DOHH2 (cell line): Measurements from ENCODE around the gene DFFB.

Experiments used
- H3F3A ChIP-seq: fragments of 200-600 bp; sonication (generic), shearing (Covaris generic); 2 replicates; pipeline ENCODE4 v1.6.0; 2016; ENCODE audit warnings: antibody characterized with exemption, mild to moderate bottlenecking; ENCODE audit not compliant: control insufficient read depth, insufficient read depth
- H3K27ac ChIP-seq: fragments of 200-600 bp; sonication (generic); 2 replicates; pipeline ENCODE4 v1.5.1; 2014; ENCODE audit warnings: low read depth, mild to moderate bottlenecking, low read length, moderate library complexity
- H3K27me3 ChIP-seq: fragments of 200-600 bp; sonication (generic); 2 replicates; pipeline ENCODE4 v1.6.1; 2014; ENCODE audit warnings: mild to moderate bottlenecking, low read length, mixed read lengths; ENCODE audit not compliant: control insufficient read depth
- H3K36me3 ChIP-seq: fragments of 200-600 bp; sonication (generic); 2 replicates; pipeline ENCODE4 v1.6.1; 2014; ENCODE audit warnings: mild to moderate bottlenecking, low read length, moderate library complexity, mixed read lengths; ENCODE audit not compliant: control insufficient read depth
- H3K4me1 ChIP-seq: fragments of 200-600 bp; sonication (generic); 2 replicates; pipeline ENCODE4 v1.6.1; 2014; ENCODE audit warnings: mild to moderate bottlenecking, low read length, mixed read lengths; ENCODE audit not compliant: control insufficient read depth
- H3K4me2 ChIP-seq: fragments of 200-600 bp; sonication (generic); 2 replicates; pipeline ENCODE4 v1.6.0; 2014; ENCODE audit warnings: mild to moderate bottlenecking, low read length, moderate library complexity
- H3K4me3 ChIP-seq: fragments of 200-600 bp; sonication (generic); 2 replicates; pipeline ENCODE4 v1.5.1; 2014; ENCODE audit warnings: mild to moderate bottlenecking, low read length, mixed read lengths
- H3K79me2 ChIP-seq: fragments of 200-600 bp; sonication (generic); 2 replicates; pipeline ENCODE4 v1.6.1; 2014; ENCODE audit warnings: mild to moderate bottlenecking, low read length, mixed read lengths; ENCODE audit not compliant: control insufficient read depth
- H3K9me2 ChIP-seq: fragments of 200-600 bp; sonication (generic); replicated peaks from 2 replicates; pipeline ENCODE4 v1.6.1; 2014; ENCODE audit warnings: mild to moderate bottlenecking, low read length, mixed read lengths; ENCODE audit not compliant: control insufficient read depth
- H3K9me3 ChIP-seq: fragments of 200-600 bp; sonication (generic); 2 replicates; pipeline ENCODE4 v1.6.1; 2014; ENCODE audit warnings: antibody characterized with exemption, low read length, mixed read lengths; ENCODE audit not compliant: control insufficient read depth, insufficient read depth
- H4K20me1 ChIP-seq: fragments of 200-600 bp; sonication (generic); 2 replicates; pipeline ENCODE4 v1.6.0; 2014; ENCODE audit warnings: low read depth, mild to moderate bottlenecking, antibody characterized with exemption, low read length, moderate library complexity; ENCODE audit not compliant: control insufficient read depth, insufficient read depth
- EZH2phosphoT487 ChIP-seq: fragments of 200-600 bp; sonication (generic); IDR thresholded peaks from 2 replicates; pipeline ENCODE4 v1.6.1; 2017; ENCODE audit warnings: borderline replicate concordance, mild to moderate bottlenecking, antibody characterized with exemption, low read length, moderate library complexity, mixed read lengths
- TF ChIP-seq, protein P1 (sequence below): fragments of 200-600 bp; sonication (generic); IDR thresholded peaks from one replicate; pipeline ENCODE4 v1.5.1; 2014; ENCODE audit warnings: antibody characterized with exemption, mild to moderate bottlenecking, low read depth, low read length; ENCODE audit not compliant: poor library complexity, severe bottlenecking

DFFB gene

DNA sequence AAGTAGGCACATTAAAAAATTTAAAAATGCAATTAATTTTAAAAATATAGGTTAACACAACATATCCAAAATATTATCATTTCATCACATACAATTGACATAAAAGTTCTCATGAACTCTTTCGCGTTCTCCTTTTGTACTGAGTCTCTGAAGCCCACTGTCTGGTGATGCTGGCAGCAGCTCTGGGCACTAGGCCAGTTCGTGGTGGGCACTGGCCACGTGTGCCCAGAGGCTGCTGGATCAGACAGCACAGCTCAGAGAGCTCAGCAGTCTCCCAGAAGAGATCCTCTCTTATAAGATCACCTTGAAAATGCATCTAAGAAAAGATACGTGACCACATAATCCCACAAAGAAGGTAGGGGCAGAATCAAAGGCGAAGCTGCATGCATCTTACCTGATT is 10.2 kb upstream of the DFFB start:
- no peaks in the 10 kb centered on the region for H3K9me3 ChIP-seq
- H4K20me1 ChIP-seq: no peaks in the 10 kb centered on the region
- no peak overlapping the region for H3K4me2 ChIP-seq
- peaks cover 39% of the 10 kb centered on the region for H3K4me1 ChIP-seq
- no peaks in the 10 kb centered on the region for H3K27me3 ChIP-seq
- peaks cover 58% of the 10 kb centered on the region for H3K36me3 ChIP-seq
- H3K27ac ChIP-seq: no peak overlapping the region
- no peak for TF ChIP-seq EZH2phosphoT487
- TF ChIP-seq, protein P1, sequence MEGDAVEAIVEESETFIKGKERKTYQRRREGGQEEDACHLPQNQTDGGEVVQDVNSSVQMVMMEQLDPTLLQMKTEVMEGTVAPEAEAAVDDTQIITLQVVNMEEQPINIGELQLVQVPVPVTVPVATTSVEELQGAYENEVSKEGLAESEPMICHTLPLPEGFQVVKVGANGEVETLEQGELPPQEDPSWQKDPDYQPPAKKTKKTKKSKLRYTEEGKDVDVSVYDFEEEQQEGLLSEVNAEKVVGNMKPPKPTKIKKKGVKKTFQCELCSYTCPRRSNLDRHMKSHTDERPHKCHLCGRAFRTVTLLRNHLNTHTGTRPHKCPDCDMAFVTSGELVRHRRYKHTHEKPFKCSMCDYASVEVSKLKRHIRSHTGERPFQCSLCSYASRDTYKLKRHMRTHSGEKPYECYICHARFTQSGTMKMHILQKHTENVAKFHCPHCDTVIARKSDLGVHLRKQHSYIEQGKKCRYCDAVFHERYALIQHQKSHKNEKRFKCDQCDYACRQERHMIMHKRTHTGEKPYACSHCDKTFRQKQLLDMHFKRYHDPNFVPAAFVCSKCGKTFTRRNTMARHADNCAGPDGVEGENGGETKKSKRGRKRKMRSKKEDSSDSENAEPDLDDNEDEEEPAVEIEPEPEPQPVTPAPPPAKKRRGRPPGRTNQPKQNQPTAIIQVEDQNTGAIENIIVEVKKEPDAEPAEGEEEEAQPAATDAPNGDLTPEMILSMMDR: no peak
- no peak overlapping the region for H3K4me3 ChIP-seq
- H3K9me2 ChIP-seq: no peaks in the 10 kb centered on the region
- H3F3A ChIP-seq: peaks cover 8% of the 10 kb centered on the region
- no peaks in the 10 kb centered on the region for H3K79me2 ChIP-seq

DNA sequence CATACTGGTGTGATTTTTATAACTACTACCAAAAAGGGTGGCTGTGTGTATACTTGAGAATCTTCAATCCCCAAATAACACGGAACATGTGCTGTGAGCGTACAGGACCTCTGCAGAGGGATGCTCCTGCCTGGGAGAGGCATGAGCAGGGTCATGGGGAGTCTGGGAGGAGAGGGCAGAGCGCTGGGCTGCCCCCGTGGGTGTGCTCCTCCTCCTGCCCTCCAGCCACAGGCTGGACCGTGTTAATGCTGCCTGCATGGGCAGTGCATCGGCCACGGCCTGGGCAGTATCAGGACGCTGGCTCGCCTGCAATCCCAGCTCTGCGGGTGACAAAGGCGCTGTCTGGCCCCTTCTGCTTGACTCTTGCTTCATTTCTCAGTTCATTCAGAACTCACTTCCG is 6.4 kb upstream of the DFFB start:
- Histone ChIP-seq H3K27ac (no peak overlapping the region), H3K4me3 (no peak overlapping the region), H3K4me2 (no peak overlapping the region), H3K9me2 (no peaks in the 10 kb centered on the region), H3K9me3 (no peaks in the 10 kb centered on the region), H3K4me1 (peaks cover 16% of the 10 kb centered on the region), H3F3A (no peaks in the 10 kb centered on the region), H3K27me3 (no peaks in the 10 kb centered on the region), H4K20me1 (0 out of 2 replicates have a peak, but pooled peaks cover 4% of the 10 kb centered on the region), H3K36me3 (peaks cover 38% of the 10 kb centered on the region), H3K79me2 (peaks cover 35% of the 10 kb centered on the region)
- TF ChIP-seq, protein P1: no peak
- TF ChIP-seq EZH2phosphoT487: no peak

DNA sequence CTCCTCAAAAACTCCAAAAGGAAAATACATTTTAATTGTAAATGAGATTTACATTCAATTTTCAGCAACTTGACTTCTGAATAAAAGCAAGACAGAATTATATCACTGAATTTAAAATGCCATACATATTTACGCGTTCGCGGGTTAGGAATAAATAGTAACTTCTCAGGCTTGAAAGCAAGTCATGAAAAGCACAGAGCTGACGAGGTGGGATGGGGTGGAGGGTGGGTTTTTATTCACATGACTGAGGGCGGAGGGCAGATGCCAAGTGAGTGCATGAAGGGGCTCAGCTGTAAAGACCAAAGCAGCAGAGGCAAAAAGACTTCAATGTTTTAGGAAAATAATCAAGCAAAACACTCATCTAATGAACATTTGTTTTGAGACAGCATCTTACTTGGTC is 6.0 kb upstream of the DFFB start:
- peaks cover 40% of the 10 kb centered on the region for H3K79me2 ChIP-seq
- H3K36me3 ChIP-seq: peaks cover 38% of the 10 kb centered on the region
- H3K4me3 ChIP-seq: no peak overlapping the region
- H3K9me3 ChIP-seq: no peaks in the 10 kb centered on the region
- H3K4me2 ChIP-seq: no peak overlapping the region
- H3F3A ChIP-seq: no peaks in the 10 kb centered on the region
- H4K20me1 ChIP-seq: 0 out of 2 replicates have a peak, but pooled peaks cover 5% of the 10 kb centered on the region
- no peak overlapping the region for H3K27ac ChIP-seq
- no peak for TF ChIP-seq EZH2phosphoT487
- TF ChIP-seq, protein P1: no peak
- no peaks in the 10 kb centered on the region for H3K9me2 ChIP-seq
- peaks cover 15% of the 10 kb centered on the region for H3K4me1 ChIP-seq
- no peaks in the 10 kb centered on the region for H3K27me3 ChIP-seq

DNA sequence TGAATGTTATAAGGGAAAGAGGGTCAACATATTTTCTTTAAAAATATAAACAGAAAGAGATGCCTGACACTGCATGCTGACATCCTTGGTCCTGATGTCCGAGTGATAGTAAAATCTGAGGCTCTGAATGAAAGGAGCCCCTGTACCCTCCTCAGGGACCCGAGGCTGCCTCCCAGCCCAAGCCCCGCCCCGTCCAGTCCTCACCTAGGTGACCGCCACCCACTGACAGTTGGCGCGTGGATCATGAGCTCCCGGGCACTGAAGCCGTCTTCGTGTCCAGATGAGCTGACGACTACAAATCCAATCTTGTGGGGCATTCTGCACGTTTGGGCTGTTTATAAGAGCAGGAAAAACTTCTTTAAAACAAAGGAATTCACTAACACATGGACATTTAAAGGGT is 5.2 kb upstream of the DFFB start:
- H3K36me3 ChIP-seq: peaks cover 33% of the 10 kb centered on the region

More for the DNA sequence above, 5.2 kb upstream of the DFFB start:
- Histone ChIP-seq H3K4me1 (peaks cover 11% of the 10 kb centered on the region), H3K4me3 (no peak overlapping the region), H3F3A (no peaks in the 10 kb centered on the region), H3K9me3 (no peaks in the 10 kb centered on the region), H4K20me1 (0 out of 2 replicates have a peak, but pooled peaks cover 5% of the 10 kb centered on the region), H3K27ac (no peak overlapping the region), H3K79me2 (peaks cover 43% of the 10 kb centered on the region), H3K27me3 (no peaks in the 10 kb centered on the region), H3K4me2 (no peak overlapping the region), H3K9me2 (no peaks in the 10 kb centered on the region)
- TF ChIP-seq, protein P1: no peak
- TF ChIP-seq EZH2phosphoT487: no peak
